ENCODE data around the gene LRBA. TPM values are rescaled to one million over a fixed set of nuclear protein-coding genes. Genes with fewer than 3 reads are reported as not detected.

Gene LRBA
- total and polyA plus RNA-seq, 9 of the 15 experiments (the other 6 are each of a cell fraction or from before 2014, with no cell fraction given), result 24.2 to 88.7 (median 59.7) TPM

DNA sequence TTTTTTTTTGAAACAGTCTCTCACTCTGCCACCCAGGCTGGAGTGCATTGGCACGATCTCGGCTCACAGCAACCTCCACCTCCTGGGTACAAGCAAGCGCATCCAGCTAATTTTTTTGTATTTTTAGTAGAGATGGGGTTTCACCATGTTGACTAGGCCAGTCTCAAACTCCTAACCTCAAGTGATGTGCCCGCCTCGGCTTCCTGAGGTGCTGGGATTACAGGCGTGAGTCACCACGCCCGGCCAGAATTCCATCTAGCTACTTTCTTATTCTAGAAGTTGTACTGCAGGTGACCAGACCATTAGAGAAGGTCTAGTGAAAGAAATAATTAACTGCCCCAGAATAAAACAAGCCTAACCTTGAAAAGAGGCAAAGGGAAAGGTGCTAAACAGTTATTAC lies 2.3 kb downstream of the LRBA start (continued):
- no peak for TF ChIP-seq PHF8 (IDR thresholded peaks at IDR 0.05; ENCODE audit: borderline replicate concordance, low read length)
- no peak for TF ChIP-seq TCF7 (IDR thresholded peaks at IDR 0.05; ENCODE audit: borderline replicate concordance)
- TF ChIP-seq HDAC1 (IDR thresholded peaks at IDR 0.05), result no peak
- no peak for TF ChIP-seq MECOM (CRISPR knock-in tag; IDR thresholded peaks at IDR 0.05)
- TF ChIP-seq XRCC5 (IDR thresholded peaks at IDR 0.05; ENCODE audit: low read depth, low read length), result no peak
- TF ChIP-seq, protein P1, sequence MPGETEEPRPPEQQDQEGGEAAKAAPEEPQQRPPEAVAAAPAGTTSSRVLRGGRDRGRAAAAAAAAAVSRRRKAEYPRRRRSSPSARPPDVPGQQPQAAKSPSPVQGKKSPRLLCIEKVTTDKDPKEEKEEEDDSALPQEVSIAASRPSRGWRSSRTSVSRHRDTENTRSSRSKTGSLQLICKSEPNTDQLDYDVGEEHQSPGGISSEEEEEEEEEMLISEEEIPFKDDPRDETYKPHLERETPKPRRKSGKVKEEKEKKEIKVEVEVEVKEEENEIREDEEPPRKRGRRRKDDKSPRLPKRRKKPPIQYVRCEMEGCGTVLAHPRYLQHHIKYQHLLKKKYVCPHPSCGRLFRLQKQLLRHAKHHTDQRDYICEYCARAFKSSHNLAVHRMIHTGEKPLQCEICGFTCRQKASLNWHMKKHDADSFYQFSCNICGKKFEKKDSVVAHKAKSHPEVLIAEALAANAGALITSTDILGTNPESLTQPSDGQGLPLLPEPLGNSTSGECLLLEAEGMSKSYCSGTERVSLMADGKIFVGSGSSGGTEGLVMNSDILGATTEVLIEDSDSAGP (CRISPR knock-in tag; IDR thresholded peaks at IDR 0.05), result no peak
- TF ChIP-seq MYNN (IDR thresholded peaks at IDR 0.05), result no peak
- TF ChIP-seq MYNN (CRISPR knock-in tag; IDR thresholded peaks at IDR 0.05), result no peak
- TF ChIP-seq ZNF830 (CRISPR knock-in tag; IDR thresholded peaks at IDR 0.05), result no peak
- no peak for TF ChIP-seq JUNB (CRISPR knock-in tag; conservative IDR thresholded peaks at IDR 0.05)
- TF ChIP-seq, protein P2, sequence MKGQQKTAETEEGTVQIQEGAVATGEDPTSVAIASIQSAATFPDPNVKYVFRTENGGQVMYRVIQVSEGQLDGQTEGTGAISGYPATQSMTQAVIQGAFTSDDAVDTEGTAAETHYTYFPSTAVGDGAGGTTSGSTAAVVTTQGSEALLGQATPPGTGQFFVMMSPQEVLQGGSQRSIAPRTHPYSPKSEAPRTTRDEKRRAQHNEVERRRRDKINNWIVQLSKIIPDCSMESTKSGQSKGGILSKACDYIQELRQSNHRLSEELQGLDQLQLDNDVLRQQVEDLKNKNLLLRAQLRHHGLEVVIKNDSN (CRISPR knock-in tag; IDR thresholded peaks at IDR 0.05), result no peak
- peak; percentile 70 for TF ChIP-seq FOSL1 (tag; conservative IDR thresholded peaks at IDR 0.05)
- TF ChIP-seq POLR2A (conservative IDR thresholded peaks at IDR 0.05), result no peak
- no peak for TF ChIP-seq PRPF4 (IDR thresholded peaks at IDR 0.05; ENCODE audit: insufficient read depth, low read depth, low read length, poor library complexity, severe bottlenecking)
- TF ChIP-seq ARID1B (IDR thresholded peaks at IDR 0.05), result 0 out of 2 replicates have a peak, but pooled peaks have one; percentile 12

All from K562 (cell line).